ENCODE results near the gene PLEKHA8. TPM values are rescaled to one million over a fixed set of nuclear protein-coding genes. Genes with fewer than 3 reads are reported as not detected.

The PLEKHA8 gene
- total and polyA plus RNA-seq, 2 of the 8 experiments (the other 6 are each of a cell fraction or from before 2014, with no cell fraction given) = 10.7 to 44.0 TPM

GRCh38 chr7:30005464-30005863 is 22.7 kb upstream of the PLEKHA8 start:
- Histone ChIP-seq H2BK15ac (ENCODE audit: low read length) (no peak overlapping the region), H2AFZ (ENCODE audit: low read length) (no peak overlapping the region), H2BK12ac (ENCODE audit: low read depth, low read length) (no peak overlapping the region), H4K8ac (ENCODE audit: extremely low read depth, insufficient read depth, low read length) (no peak overlapping the region), H4K5ac (ENCODE audit: insufficient read length, low read depth, low read length) (no peak overlapping the region), H3K27ac (ENCODE audit: low read depth, low read length) (no peak overlapping the region), H3K23me2 (ENCODE audit: low read depth, low read length) (no peaks in the 10 kb centered on the region), H3K9ac (replicated peaks in 1 of 4; ENCODE audit: extremely low read depth in 1 of 4, low read depth in 3 of 4, low read length in 3 of 4) (no peak overlapping the region), H2BK20ac (ENCODE audit: low read length) (no peak overlapping the region), H3K23ac (ENCODE audit: insufficient read length) (no peak overlapping the region), H3K36me3 (ENCODE audit: control insufficient read depth in 2 of 4, insufficient read depth in 4 of 4, low read length in 3 of 4) (no peaks in the 10 kb centered on the region), H3K56ac (replicated peaks; ENCODE audit: insufficient read length, low read depth, low read length) (no peak overlapping the region), H3K4me3 (ENCODE audit: extremely low read depth in 1 of 4, insufficient read depth in 2 of 4, low read depth in 3 of 4, low read length in 4 of 4) (no peak overlapping the region), H3K14ac (ENCODE audit: insufficient read length) (no peak overlapping the region), H4K91ac (replicated peaks; ENCODE audit: insufficient read length, low read length) (no peak overlapping the region), H3K9me3 (ENCODE audit: insufficient read depth in 2 of 2, low read depth in 1 of 2, low read length in 1 of 2) (no peaks in the 10 kb centered on the region), H4K20me1 (replicated peaks in 1 of 2; ENCODE audit: control insufficient read depth in 1 of 2, insufficient read depth in 2 of 2, low read length in 2 of 2) (no peaks in the 10 kb centered on the region), H2BK5ac (ENCODE audit: low read depth, low read length) (no peak overlapping the region), H2BK120ac (replicated peaks; ENCODE audit: low read depth, low read length) (no peak overlapping the region), H3K79me2 (ENCODE audit: control insufficient read depth in 1 of 2, insufficient read depth in 2 of 2, low read length in 2 of 2) (no peaks in the 10 kb centered on the region), H3K79me1 (ENCODE audit: low read depth, low read length) (no peaks in the 10 kb centered on the region), H2AK5ac (ENCODE audit: low read depth, low read length) (no peak overlapping the region), H3K4me1 (replicated peaks in 1 of 4; ENCODE audit: control insufficient read depth in 3 of 4, insufficient read depth in 4 of 4, low read length in 3 of 4) (peaks cover 0 to 4% (median 0%) of the 10 kb centered on the region in 4 experiments; a peak in 2 of 7 replicates), H3K4me2 (ENCODE audit: insufficient read depth in 1 of 2, low read depth in 2 of 2, low read length in 2 of 2) (no peak overlapping the region), H3K27me3 (replicated peaks in 1 of 4; ENCODE audit: control insufficient read depth in 3 of 4, extremely low read depth in 1 of 4, insufficient read depth in 3 of 4, low read length in 3 of 4) (no peaks in the 10 kb centered on the region), H3K4ac (replicated peaks; ENCODE audit: insufficient read length, low read depth, low read length) (no peak overlapping the region), H3K18ac (ENCODE audit: extremely low read depth, low read length) (no peak overlapping the region; the same call in 1 of the 2 replicates)
- TF ChIP-seq JUND (IDR thresholded peaks at IDR 0.05; ENCODE audit: low read length) = no peak
- no peak for TF ChIP-seq YY1 (IDR thresholded peaks at IDR 0.05; ENCODE audit: low read depth, low read length)
- no peak for TF ChIP-seq ZNF274 (IDR thresholded peaks at IDR 0.05; ENCODE audit: borderline replicate concordance, extremely low read depth, low read length)
- TF ChIP-seq RAD21 (IDR thresholded peaks at IDR 0.05 in 1 of 2, conservative IDR thresholded peaks at IDR 0.05 in 1 of 2; ENCODE audit: low read depth in 2 of 2, low read length in 2 of 2) = no peak
- TF ChIP-seq ASH2L (IDR thresholded peaks at IDR 0.05; ENCODE audit: low read length) = no peak
- no peak for TF ChIP-seq RXRA (IDR thresholded peaks at IDR 0.05; ENCODE audit: insufficient read depth, low read depth, low read length)
- 55% methylated on average over 3 of the region's 3 CpGs; no CpG with 5 or more reads in 1 of the 2 experiments for WGBS, 2 experiments (ENCODE audit: extremely low coverage in 1 of 2, insufficient coverage in 1 of 2, insufficient read length in 1 of 2, insufficient replicate concordance in 2 of 2, low coverage in 1 of 2, low lambda C conversion rate in 2 of 2, missing lambda C conversion rate in 1 of 2)
- CTCF ChIA-PET (ENCODE audit: partially characterized antibody) = interaction anchor here (0.6 kb wide), 1 partner anchor 57 kb away, joined by 3 read pairs; no protein-coding TSS in a partner anchor
- FAIRE-seq (no peak), DNase-seq (ENCODE audit: low read depth in 1 of 2, low spot score in 2 of 2) (no peak)
- POLR2A ChIA-PET (ENCODE audit: partially characterized antibody) = no interaction called here
